ENCODE results near the gene COL13A1. TPM values are rescaled to one million over a fixed set of nuclear protein-coding genes. Genes with fewer than 3 reads are reported as not detected.

The COL13A1 gene
- total and polyA plus RNA-seq, 12 donors = 0.54 to 7.6 (median 1.9) TPM

DNA sequence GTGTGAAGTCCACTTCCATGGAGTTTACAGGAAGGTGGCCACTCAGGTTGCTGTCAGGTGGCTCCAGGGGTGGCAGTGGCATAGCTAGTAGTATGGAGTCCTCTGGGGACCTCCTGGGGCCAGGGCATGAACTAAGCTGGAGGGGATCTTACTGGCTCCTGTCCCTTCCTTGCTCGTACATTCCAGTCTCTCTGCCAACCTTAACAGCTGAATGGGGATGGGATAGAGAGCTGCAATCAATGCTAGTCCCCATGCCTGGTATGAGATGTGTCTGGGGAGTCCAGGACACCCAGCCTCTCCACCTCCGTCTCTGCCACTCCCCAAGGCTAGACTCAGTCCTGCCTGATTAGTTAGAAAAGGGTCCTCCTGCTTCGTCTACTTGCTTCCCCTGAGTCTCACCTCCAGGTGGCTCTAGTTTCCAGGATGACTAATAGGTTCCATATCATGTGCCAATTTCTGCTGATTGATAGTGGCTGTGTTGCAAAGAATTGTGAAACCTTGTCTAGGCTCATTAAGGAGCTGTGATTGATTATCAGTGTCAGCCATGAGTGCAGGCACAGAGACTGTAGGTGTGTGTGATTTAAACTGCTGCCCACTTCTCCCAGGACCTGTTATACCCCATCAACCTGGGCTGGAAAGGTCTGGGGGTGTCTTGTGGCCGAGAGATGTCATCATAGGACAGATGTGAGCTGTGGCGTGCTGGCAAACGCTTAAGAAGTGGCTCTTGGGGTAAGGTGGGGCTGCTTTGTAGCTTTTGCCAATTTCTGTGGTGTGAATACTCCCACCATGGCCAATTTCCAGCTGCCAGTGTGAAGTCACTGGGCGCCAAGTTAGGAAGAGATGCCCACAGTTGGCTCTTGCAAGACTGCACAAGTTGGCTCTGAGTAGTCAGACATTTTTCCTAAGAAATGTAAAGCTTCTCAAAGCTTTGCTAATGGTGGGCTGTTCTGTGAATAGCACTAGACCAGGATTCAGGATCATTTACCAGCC is 59.8 kb downstream of the COL13A1 start:
- H3K27me3 ChIP-seq = peaks cover 3% of the 10 kb centered on the region
- H3K36me3 ChIP-seq (replicated peaks in 1 of 2) = no peaks in the 10 kb centered on the region
- H3K4me3 ChIP-seq = no peak overlapping the region
- WGBS, 4 donors = 46 to 62% (median 55%) methylated on average over 7 of the region's 7 CpGs
- no peaks in the 10 kb centered on the region for H3K9me3 ChIP-seq (replicated peaks in 1 of 3)
- H3K4me1 ChIP-seq (replicated peaks in 1 of 2) = peaks cover 0 to 6% of the 10 kb centered on the region in 2 donors
- no peak overlapping the region for H3K27ac ChIP-seq
- peak in 2 of 7 donors; percentile 19 to 52 for DNase-seq
- TF ChIP-seq, protein P1, sequence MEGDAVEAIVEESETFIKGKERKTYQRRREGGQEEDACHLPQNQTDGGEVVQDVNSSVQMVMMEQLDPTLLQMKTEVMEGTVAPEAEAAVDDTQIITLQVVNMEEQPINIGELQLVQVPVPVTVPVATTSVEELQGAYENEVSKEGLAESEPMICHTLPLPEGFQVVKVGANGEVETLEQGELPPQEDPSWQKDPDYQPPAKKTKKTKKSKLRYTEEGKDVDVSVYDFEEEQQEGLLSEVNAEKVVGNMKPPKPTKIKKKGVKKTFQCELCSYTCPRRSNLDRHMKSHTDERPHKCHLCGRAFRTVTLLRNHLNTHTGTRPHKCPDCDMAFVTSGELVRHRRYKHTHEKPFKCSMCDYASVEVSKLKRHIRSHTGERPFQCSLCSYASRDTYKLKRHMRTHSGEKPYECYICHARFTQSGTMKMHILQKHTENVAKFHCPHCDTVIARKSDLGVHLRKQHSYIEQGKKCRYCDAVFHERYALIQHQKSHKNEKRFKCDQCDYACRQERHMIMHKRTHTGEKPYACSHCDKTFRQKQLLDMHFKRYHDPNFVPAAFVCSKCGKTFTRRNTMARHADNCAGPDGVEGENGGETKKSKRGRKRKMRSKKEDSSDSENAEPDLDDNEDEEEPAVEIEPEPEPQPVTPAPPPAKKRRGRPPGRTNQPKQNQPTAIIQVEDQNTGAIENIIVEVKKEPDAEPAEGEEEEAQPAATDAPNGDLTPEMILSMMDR (IDR thresholded peaks at IDR 0.05) = peak in 1 of 6 experiments; percentile 28
- TF ChIP-seq POLR2A (IDR thresholded peaks at IDR 0.05) = no peak
- intact Hi-C loops (cut with DNase I) = no loop called here

DNA sequence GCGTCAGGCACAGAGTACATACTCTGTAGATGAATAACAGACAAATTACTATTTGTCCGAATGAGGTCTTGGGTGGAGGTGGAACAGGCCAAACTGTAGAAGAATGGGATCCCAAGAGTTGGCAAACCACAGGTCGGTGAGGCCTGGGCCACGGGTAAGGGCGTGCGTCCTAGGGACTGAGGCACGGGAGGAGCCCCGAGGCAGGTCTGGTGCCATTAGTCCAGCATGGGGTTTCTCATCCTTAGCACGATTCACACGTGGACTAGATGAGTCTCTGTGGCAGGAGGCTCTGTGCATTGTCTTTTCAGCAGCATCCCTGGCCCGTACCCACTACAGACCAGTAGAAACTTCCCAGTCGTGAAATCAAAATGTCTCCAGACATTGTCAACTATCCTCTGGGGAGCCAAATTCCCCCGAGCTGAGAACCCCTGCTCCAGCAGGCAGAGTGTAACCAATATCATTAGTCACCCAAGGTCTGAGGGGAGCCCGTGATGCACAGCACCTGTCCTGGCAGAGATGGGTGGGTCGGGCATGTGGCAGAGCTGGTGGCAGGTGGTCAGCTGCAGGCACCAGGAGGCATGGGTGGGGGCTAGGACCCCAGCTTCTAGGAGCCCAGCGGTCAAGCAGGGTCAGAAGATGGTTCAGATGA is 61.3 kb downstream of the COL13A1 start:
- 80 to 92% (median 91%) methylated on average over 11 to 16 of the region's 16 CpGs for WGBS, 4 donors
- peaks cover 3% of the 10 kb centered on the region for H3K27me3 ChIP-seq
- H3K4me1 ChIP-seq (replicated peaks in 1 of 2) = peaks cover 0 to 8% of the 10 kb centered on the region in 2 donors
- DNase-seq = no peak
- H3K36me3 ChIP-seq (replicated peaks in 1 of 2) = no peaks in the 10 kb centered on the region
- no peak for TF ChIP-seq POLR2A (IDR thresholded peaks at IDR 0.05)
- TF ChIP-seq, protein P1 (IDR thresholded peaks at IDR 0.05) = no peak
- H3K27ac ChIP-seq = no peak overlapping the region
- no peaks in the 10 kb centered on the region for H3K9me3 ChIP-seq (replicated peaks in 1 of 3)
- intact Hi-C loops (cut with DNase I) = no loop called here
- H3K4me3 ChIP-seq = no peak overlapping the region

DNA sequence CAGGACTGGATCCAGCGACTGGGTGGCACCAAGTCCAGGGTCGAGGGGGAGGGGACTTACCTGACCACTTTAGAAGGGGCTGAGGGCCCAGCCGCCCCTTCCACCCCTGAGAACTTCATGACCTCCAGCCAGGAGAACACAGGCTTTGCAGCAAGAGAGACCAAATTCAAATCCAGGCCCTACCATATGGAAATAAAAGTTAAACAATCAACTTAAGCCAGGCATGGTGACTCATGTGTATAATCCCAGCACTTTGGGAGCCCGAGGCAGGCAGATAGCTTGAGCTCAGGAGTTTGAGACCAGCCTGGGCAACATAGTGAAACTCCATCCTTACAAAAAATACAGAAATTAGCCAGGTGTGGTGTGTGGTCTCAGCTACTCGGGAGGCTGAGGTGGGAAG is 61.9 kb downstream of the COL13A1 start:
- intact Hi-C loops (cut with DNase I) = no loop called here

DNA sequence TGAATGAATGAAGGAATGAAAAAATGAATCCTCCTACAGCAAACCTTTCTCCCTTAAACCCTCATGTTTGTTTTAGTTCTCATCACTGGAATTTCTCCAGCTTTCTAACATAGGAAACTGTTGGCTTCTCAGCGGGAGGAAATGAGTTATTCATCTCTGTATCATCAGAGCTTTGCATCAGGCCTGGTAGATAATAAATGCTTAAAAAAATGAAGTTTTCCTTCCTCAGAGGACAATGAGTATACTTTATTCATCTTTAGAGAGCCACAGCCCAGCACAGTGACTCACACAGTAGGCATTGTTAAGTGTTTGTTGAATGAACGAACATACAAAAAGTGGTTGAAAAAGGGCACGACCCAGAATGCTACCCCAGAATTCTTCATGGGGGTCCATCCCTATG is 62.6 kb downstream of the COL13A1 start:
- intact Hi-C loops (cut with DNase I) = no loop called here

More for the DNA sequence above, 61.9 kb downstream of the COL13A1 start:
- TF ChIP-seq, protein P1 (IDR thresholded peaks at IDR 0.05) = no peak
- no peak for TF ChIP-seq POLR2A (IDR thresholded peaks at IDR 0.05)
- WGBS, 4 donors = 72 to 86% (median 79%) methylated on average over 2 to 5 of the region's 5 CpGs
- Histone ChIP-seq H3K4me1 (replicated peaks in 1 of 2) (peaks cover 0 to 8% of the 10 kb centered on the region in 2 donors), H3K9me3 (replicated peaks in 1 of 3) (no peaks in the 10 kb centered on the region), H3K36me3 (replicated peaks in 1 of 2) (no peaks in the 10 kb centered on the region), H3K27ac (no peak overlapping the region), H3K27me3 (peaks cover 3% of the 10 kb centered on the region), H3K4me3 (no peak overlapping the region)
- DNase-seq = no peak

More for the DNA sequence above, 62.6 kb downstream of the COL13A1 start:
- 49 to 69% (median 66%) methylated on average over 3 of the region's 3 CpGs for WGBS, 4 donors
- Histone ChIP-seq H3K9me3 (replicated peaks in 1 of 3) (no peaks in the 10 kb centered on the region), H3K4me3 (no peak overlapping the region), H3K36me3 (replicated peaks in 1 of 2) (no peaks in the 10 kb centered on the region), H3K27me3 (peaks cover 3% of the 10 kb centered on the region), H3K4me1 (replicated peaks in 1 of 2) (peaks cover 0 to 8% of the 10 kb centered on the region in 2 donors), H3K27ac (peak overlapping the region in 1 of 5 donors; percentile 57)
- DNase-seq = no peak
- TF ChIP-seq POLR2A (IDR thresholded peaks at IDR 0.05) = no peak
- TF ChIP-seq, protein P1 (IDR thresholded peaks at IDR 0.05) = no peak

All from adrenal gland (tissue), 12 donors.